KOPT-K1 (cell line): ENCODE data around the gene SELENOF.

ENCODE experiments used
- H3K27ac ChIP-seq: fragments of 200-600 bp; sonication (generic); 2 replicates; pipeline ENCODE4 v1.5.1; 2016; ENCODE audit warnings: antibody characterized with exemption, mild to moderate bottlenecking, low read depth, low read length; ENCODE audit not compliant: poor library complexity, severe bottlenecking
- H3K36me3 ChIP-seq: fragments of 200-600 bp; sonication (generic); 2 replicates; pipeline ENCODE4 v1.5.1; 2017; ENCODE audit warnings: antibody characterized with exemption, mild to moderate bottlenecking, low read length, moderate library complexity; ENCODE audit not compliant: insufficient read depth
- H3K9me3 ChIP-seq: fragments of 200-600 bp; sonication (generic); 2 replicates; pipeline ENCODE4 v1.5.1; 2017; ENCODE audit warnings: antibody characterized with exemption, low read length, mild to moderate bottlenecking; ENCODE audit not compliant: insufficient read depth, poor library complexity, severe bottlenecking

The SELENOF gene

GRCh38 chr1:86913896-86914600 is at the start of gene SELENOF:
TSS of gene SELENOF (minus strand) at chr1:86914126. CDS start at chr1:86914111, 15 bp downstream.
- peak within 1 kb of the TSS; percentile 90 for H3K27ac ChIP-seq
- H3K9me3 ChIP-seq = no peaks in the 10 kb centered on the region
- H3K36me3 ChIP-seq = peaks cover 22% of the 10 kb centered on the region

- no peaks in the 10 kb centered on the region for H3K36me3 ChIP-seq
- peaks cover 5% of the 10 kb centered on the region for H3K9me3 ChIP-seq
- no peak overlapping the region for H3K27ac ChIP-seq
Observed at GRCh38 chr1:86960548-86960947, 46.6 kb upstream of the SELENOF start.

DNA sequence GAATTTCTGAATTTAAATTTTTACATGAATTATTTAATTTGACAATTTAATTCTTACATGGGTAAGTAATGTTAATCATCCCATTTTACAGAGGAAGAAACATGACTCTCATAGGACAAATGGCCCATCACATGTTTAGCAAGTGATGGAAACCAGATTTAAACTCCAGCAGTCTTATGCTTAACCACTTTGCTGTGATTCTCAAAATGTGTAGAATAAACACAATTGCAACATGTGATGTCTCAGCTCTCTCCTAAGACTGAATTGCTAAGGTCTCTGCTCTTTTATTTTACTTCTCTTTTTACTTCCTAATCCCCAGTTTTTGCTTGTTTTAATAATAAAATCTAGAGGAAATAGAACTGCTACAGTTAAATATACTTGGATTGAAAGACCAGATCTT is 43.3 kb upstream of the SELENOF start:
- H3K36me3 ChIP-seq = no peaks in the 10 kb centered on the region
- H3K27ac ChIP-seq = no peak overlapping the region
- peaks cover 8% of the 10 kb centered on the region for H3K9me3 ChIP-seq

GRCh38 chr1:86956221-86956620 is 42.3 kb upstream of the SELENOF start:
- Histone ChIP-seq H3K9me3 (peaks cover 8% of the 10 kb centered on the region), H3K36me3 (no peaks in the 10 kb centered on the region), H3K27ac (no peak overlapping the region)

- Histone ChIP-seq H3K27ac (no peak overlapping the region), H3K9me3 (peaks cover 8% of the 10 kb centered on the region), H3K36me3 (no peaks in the 10 kb centered on the region)
Observed at GRCh38 chr1:86955678-86956077, 41.8 kb upstream of the SELENOF start.

DNA sequence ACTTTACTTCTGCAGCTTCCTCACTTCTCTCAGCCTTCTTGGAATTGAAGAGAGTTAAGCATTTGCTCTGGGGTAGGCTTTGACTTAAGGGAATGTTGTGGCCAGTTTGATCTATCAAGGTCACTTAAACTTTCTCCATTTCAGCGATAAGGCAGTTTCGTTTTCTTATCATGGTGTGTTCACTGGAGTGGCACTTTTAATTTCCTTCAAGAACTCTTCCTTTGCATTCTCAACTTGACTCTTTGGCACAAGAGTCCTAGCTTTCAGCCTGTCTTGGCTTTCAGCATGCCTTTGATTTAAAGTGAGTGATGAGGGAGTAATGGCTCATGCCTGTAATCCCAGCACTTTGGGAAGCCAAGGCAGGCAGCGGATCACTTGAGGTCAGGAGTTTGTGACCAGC is 39.2 kb upstream of the SELENOF start:
- peaks cover 3% of the 10 kb centered on the region for H3K9me3 ChIP-seq
- H3K36me3 ChIP-seq = no peaks in the 10 kb centered on the region
- H3K27ac ChIP-seq = no peak overlapping the region

DNA sequence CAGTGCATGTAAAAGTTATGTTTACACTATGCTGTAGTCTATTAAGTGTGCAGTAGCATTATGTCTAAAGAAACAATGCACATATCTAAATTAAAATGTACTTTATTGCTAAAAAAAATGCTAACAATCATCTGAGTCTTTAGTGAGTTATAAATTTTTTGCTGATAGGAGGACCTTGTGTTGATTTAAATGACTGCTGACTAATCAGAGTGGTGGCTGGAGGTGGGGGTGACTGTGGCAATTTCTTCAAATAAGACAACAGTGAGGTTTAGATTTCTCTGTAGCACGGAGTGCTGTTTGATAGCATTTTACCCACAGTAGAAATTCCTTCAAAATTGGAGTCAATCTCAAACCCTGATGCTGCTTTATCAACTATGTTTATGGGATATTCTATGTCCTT is 37.5 kb upstream of the SELENOF start:
- Histone ChIP-seq H3K36me3 (no peaks in the 10 kb centered on the region), H3K9me3 (peaks cover 3% of the 10 kb centered on the region), H3K27ac (no peak overlapping the region)

- Histone ChIP-seq H3K27ac (no peak overlapping the region), H3K9me3 (peaks cover 3% of the 10 kb centered on the region), H3K36me3 (no peaks in the 10 kb centered on the region)
Observed at GRCh38 chr1:86950712-86951419, 36.9 kb upstream of the SELENOF start.

DNA sequence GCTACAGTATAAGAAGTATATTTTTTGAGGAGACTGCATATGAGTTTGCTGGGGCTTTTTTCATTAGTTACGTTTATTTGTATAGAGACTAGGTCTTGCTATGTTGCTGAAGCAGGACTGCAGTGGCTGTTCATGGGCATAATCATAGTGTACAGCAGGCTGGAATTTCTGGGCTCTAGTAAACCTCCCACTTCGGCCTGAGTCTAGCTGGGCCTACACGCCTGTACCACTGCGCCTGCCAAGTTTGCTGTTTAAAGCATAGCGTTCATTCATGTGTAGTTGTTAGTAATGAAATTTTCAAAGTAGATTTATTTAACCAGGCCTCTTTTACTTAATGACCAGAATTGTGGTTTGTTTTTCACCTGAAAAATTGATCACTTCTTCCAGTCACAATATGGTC is 34.3 kb upstream of the SELENOF start:
- Histone ChIP-seq H3K36me3 (no peaks in the 10 kb centered on the region), H3K9me3 (peaks cover 3% of the 10 kb centered on the region), H3K27ac (no peak overlapping the region)

GRCh38 chr1:86942743-86943142 is 28.8 kb upstream of the SELENOF start:
- Histone ChIP-seq H3K36me3 (no peaks in the 10 kb centered on the region), H3K27ac (no peak overlapping the region), H3K9me3 (peaks cover 6% of the 10 kb centered on the region)

GRCh38 chr1:86942042-86942441 is 28.1 kb upstream of the SELENOF start:
- peaks cover 6% of the 10 kb centered on the region for H3K9me3 ChIP-seq
- H3K27ac ChIP-seq = no peak overlapping the region
- H3K36me3 ChIP-seq = no peaks in the 10 kb centered on the region

GRCh38 chr1:86940599-86940998 is 26.7 kb upstream of the SELENOF start:
- H3K9me3 ChIP-seq = peaks cover 6% of the 10 kb centered on the region
- no peak overlapping the region for H3K27ac ChIP-seq

DNA sequence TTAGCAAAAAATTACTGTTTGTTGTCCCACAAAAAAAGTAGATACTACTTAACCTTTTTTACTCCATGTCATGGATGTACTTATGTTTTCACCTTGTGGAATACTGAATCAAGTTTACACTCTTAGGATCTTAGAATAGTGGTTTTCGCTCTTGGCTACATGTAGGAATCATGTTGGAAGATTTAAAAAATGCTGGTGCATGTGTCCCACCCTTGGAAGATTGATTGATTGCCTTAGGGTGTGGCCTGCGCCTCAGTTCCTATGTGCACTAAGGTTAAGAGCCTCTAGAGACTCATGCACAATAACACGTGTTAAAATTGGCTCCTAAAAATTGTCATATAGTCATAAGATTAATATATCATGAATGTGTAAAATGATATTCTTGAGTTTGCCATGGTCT is 25.5 kb upstream of the SELENOF start:
- Histone ChIP-seq H3K27ac (no peak overlapping the region), H3K9me3 (peaks cover 6% of the 10 kb centered on the region), H3K36me3 (no peaks in the 10 kb centered on the region)

More at GRCh38 chr1:86940599-86940998, 26.7 kb upstream of the SELENOF start:
- no peaks in the 10 kb centered on the region for H3K36me3 ChIP-seq

GRCh38 chr1:86938855-86939254 is 24.9 kb upstream of the SELENOF start:
- Histone ChIP-seq H3K27ac (no peak overlapping the region), H3K9me3 (peaks cover 6% of the 10 kb centered on the region), H3K36me3 (no peaks in the 10 kb centered on the region)

DNA sequence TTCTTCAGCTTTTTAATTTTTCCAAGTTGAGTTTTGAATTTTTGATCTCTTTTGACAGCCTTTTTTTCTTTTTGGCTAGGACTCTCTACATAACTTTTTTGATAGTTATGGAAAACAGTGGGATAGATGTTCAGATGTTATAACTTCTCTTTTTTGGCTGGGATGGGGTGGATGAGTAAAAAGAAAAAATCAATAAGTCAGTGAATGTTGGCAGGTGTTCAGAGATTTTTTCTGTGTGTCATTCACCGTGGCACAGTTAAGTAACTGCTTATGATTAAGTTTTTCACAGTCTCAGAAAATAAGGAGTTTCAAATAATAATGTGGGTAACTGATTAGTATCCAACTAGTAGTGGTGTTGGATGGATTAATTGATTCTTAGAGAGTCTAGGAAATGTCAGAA is 24.5 kb upstream of the SELENOF start:
- H3K36me3 ChIP-seq = no peaks in the 10 kb centered on the region
- H3K9me3 ChIP-seq = peaks cover 6% of the 10 kb centered on the region
- H3K27ac ChIP-seq = no peak overlapping the region
